ENCODE results near the gene CD79A.

CD79A gene

DNA sequence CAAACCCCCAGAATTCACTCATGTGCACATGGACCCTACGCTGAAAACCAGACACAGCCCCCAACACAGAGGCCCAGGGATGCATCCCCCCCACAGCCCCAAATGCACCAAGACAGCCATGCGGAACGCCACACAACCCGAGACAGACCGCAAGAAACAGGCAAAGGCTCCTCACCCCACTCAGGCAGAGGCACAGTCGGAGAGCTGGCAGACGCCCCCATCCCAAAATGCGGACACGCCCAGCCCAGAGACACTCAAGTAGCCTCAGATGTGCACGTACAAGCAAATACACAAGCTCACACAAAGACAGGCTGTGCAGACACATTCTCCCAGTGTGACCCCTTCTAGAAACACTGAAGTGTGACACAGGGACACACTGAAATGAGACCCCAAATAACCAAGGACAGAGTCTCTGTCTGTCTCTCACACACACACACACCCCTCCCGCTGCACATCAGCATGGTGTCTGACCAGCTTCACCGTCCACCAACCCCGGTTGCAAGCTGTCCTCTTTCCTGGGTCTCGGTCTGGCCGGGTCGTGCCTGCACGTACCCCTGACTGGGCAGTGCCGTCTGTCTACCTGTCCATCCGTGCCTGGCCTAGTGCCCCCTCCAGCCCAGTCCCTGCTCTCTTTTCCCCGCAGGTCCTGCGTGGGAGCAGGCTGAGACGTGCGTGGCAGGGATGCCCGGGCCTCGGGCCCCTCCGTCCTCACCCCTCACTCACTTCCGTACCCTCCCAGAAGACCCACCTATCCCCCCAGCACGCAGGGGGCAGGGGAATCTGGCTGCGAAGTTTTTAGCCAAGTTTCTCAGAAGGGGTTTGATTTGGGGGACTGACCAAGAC, 35.0 kb downstream of the CD79A start:
- TF ChIP-seq, protein P1, sequence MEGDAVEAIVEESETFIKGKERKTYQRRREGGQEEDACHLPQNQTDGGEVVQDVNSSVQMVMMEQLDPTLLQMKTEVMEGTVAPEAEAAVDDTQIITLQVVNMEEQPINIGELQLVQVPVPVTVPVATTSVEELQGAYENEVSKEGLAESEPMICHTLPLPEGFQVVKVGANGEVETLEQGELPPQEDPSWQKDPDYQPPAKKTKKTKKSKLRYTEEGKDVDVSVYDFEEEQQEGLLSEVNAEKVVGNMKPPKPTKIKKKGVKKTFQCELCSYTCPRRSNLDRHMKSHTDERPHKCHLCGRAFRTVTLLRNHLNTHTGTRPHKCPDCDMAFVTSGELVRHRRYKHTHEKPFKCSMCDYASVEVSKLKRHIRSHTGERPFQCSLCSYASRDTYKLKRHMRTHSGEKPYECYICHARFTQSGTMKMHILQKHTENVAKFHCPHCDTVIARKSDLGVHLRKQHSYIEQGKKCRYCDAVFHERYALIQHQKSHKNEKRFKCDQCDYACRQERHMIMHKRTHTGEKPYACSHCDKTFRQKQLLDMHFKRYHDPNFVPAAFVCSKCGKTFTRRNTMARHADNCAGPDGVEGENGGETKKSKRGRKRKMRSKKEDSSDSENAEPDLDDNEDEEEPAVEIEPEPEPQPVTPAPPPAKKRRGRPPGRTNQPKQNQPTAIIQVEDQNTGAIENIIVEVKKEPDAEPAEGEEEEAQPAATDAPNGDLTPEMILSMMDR (IDR thresholded peaks at IDR 0.05), result no peak

DNA sequence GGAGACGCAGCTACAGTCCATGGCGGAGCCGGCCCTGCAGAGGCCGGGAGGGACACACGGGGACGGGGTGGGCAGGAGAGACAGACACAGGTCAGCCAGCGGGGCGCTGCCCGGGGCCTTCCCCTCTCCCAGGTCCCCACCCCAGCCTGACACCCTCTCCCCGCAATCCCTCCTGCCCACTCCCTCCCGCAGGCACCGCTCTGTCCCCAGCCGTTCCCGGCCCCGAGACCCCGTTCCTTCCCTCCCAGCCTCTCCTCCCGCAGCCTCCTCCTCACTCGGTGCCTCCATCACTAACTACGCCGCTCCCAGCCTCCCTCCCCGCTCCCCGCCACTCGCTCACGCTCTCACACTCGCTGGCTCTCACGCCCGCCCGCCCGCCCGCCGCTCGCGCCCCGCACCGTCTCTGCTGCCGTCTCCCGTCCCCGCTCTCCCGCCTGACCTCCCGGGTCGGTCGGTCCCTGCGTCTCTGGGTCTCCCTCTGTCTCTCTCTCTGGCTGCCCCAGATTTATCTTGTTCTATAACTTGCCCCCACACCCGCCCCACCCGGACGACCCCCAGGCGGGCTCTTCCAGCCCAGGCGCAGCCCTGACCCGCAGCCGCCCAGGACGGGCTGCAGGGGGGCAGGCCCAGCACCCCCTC, 35.9 kb downstream of the CD79A start:
- TF ChIP-seq, protein P1 (IDR thresholded peaks at IDR 0.05), result no peak

DNA sequence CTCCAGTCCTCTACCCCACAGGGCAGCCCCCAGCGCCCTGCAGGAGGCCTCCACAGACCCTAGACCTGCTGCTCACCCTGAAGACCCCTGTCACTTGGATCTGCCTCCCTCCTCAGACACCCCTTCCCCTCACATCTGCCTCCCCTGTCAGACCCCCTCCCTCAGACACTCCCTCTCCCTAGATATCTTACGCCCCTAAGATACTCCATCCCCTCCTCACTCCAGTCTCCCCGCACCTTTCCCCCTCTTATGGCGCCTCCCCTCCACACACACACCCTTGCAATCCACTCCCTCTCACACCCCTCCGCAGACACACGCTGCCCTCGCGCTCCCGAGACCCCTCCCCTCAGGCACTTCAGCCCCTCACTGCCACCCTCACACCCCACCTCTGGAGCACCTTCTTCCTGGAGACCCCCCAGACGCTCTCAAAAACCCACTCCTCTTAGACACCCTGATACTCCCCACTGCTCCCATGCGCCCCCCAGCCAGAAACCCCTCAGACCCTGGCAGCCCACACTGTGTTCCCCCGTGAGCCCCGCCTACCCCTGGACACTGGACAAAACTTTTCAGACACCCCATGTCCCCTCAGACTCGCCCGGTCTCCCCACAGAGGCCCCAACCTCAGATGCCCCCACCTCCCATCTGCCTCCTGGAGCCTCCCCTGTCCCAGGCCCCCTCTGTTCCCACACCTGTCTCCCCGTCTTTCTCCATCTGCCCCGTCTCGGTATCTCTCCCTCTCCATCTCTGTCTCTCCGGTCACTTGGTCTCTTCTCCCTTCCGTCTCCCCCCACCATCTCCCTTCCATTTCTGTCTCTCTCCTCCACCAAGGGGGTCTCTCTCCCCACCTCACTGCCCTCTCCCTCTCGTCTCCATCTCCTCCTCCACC, 36.7 kb downstream of the CD79A start:
- TF ChIP-seq, protein P1 (IDR thresholded peaks at IDR 0.05), result no peak

DNA sequence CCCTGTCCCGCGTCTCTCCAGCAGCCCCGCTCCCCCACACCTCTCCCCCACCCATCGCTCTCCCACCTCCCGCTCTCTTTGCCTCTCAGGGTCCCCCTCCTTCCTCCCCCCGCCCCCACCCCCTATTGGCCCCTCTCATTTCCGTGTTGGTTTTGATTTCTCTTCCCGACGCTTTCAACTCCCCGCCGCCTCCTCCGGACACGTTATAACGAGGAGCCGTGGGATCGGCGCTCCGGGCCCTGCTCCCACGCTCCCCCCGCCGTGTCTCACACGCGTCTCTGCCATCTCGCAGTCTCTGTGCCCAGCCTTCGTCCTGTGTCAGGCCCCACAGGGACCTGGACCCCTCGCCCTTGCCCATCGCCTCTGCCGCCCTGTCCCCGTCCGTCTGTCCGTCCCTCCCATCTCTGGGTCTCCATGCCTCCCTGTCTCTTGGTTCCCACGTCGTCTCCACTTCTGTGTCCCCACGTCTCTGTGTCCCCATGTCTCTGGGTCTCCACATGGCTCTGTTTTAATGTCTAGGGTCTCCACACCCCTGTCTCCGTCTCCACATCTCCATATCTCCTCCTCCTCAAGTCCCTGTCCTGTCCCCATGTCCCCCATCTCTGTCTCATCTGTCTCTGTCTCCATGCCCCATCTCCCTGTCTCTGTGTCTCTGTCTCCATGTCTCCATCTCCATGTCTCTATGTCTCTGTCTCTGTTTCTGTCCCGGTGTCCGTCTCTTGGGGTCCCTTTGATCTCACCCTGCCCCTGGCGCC, 38.1 kb downstream of the CD79A start:
- TF ChIP-seq, protein P1 (IDR thresholded peaks at IDR 0.05), result no peak

DNA sequence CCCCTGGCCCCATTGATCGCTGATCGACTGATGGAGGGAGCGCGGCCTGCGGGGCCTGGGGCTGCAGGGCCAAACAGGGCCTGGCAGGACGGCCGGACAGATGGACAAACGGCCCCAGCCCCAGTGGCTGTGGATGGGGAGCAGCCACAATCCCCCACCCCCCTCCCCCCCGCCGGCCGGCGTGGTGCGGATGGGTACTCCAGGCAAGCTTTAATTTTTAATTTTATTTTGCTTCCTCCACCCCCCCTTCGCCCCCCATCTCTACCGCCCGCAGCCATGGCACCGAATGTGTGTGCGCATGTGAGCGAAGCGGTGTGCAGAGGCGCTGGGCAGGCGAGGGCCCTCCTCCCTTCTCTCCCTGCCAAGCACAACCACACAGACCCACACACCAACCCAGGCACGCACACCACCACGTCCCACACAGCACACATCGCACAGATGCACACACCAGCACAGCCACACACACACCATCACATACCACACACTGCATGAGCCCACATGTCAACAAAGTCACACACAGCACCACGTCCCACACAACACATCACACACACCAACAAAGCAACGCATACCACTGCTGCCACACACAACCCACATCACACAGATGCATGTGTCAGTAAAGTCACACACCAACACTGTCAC, 38.8 kb downstream of the CD79A start:
- TF ChIP-seq, protein P1 (IDR thresholded peaks at IDR 0.05), result no peak

DNA sequence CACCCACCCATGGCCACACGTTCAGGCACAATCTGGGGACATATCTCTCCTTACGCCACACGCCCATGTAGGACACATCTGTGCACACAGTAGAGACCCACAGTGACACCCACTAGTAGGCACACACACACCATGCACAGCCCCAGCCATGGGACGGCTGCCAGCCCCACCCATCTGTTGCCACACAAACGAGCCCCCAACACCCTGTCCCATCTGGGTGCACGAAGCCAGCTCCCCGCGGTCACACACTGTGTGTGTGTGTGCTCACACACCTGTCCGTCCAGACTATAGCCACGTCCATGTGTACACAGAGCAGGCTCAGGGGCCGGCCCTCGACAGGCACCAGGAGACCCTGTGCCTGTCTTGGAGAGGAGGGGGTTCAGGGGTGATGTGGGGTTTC, 40.6 kb downstream of the CD79A start:
- TF ChIP-seq, protein P1 (IDR thresholded peaks at IDR 0.05), result no peak
